ENCODE data around the gene ATF3.

The ATF3 gene

GRCh38 chr1:212600071-212600915, 8.3 kb upstream of the ATF3 start:
- no peak for TF ChIP-seq CTCF (IDR thresholded peaks at IDR 0.05; ENCODE audit: insufficient read depth, low read depth, low read length, missing control alignments)
- DNase-seq (ENCODE audit: low read depth): no peak
- no peak overlapping the region for H3K4me3 ChIP-seq (ENCODE audit: low read length)

- DNase-seq (ENCODE audit: low read depth): peak; percentile 64
- no peak for TF ChIP-seq CTCF (IDR thresholded peaks at IDR 0.05; ENCODE audit: insufficient read depth, low read depth, low read length, missing control alignments)
- H3K4me3 ChIP-seq (ENCODE audit: low read length): no peak overlapping the region
Observed at GRCh38 chr1:212600980-212601379, 7.6 kb upstream of the ATF3 start.

GRCh38 chr1:212601524-212601923, 7.0 kb upstream of the ATF3 start:
- H3K4me3 ChIP-seq (ENCODE audit: low read length): no peak overlapping the region
- TF ChIP-seq CTCF (IDR thresholded peaks at IDR 0.05; ENCODE audit: insufficient read depth, low read depth, low read length, missing control alignments): no peak
- DNase-seq (ENCODE audit: low read depth): no peak

GRCh38 chr1:212605441-212606394, 2.8 kb upstream of the ATF3 start:
- TF ChIP-seq CTCF (IDR thresholded peaks at IDR 0.05; ENCODE audit: insufficient read depth, low read depth, low read length, missing control alignments): no peak
- peak; percentile 69 for DNase-seq (ENCODE audit: low read depth)
- H3K4me3 ChIP-seq (ENCODE audit: low read length): no peak overlapping the region

- peak overlapping the region; percentile 66 for H3K4me3 ChIP-seq (ENCODE audit: low read length)
- DNase-seq (ENCODE audit: low read depth): peak; percentile 88
Observed at GRCh38 chr1:212606395-212607205, 2.0 kb upstream of the ATF3 start.

More at GRCh38 chr1:212606395-212607205, 2.0 kb upstream of the ATF3 start:
- no peak for TF ChIP-seq CTCF (IDR thresholded peaks at IDR 0.05; ENCODE audit: insufficient read depth, low read depth, low read length, missing control alignments)

Measured in epithelial cell of esophagus (primary cell).